Measurements from ENCODE around the gene SPATA2.

SPATA2 gene

DNA sequence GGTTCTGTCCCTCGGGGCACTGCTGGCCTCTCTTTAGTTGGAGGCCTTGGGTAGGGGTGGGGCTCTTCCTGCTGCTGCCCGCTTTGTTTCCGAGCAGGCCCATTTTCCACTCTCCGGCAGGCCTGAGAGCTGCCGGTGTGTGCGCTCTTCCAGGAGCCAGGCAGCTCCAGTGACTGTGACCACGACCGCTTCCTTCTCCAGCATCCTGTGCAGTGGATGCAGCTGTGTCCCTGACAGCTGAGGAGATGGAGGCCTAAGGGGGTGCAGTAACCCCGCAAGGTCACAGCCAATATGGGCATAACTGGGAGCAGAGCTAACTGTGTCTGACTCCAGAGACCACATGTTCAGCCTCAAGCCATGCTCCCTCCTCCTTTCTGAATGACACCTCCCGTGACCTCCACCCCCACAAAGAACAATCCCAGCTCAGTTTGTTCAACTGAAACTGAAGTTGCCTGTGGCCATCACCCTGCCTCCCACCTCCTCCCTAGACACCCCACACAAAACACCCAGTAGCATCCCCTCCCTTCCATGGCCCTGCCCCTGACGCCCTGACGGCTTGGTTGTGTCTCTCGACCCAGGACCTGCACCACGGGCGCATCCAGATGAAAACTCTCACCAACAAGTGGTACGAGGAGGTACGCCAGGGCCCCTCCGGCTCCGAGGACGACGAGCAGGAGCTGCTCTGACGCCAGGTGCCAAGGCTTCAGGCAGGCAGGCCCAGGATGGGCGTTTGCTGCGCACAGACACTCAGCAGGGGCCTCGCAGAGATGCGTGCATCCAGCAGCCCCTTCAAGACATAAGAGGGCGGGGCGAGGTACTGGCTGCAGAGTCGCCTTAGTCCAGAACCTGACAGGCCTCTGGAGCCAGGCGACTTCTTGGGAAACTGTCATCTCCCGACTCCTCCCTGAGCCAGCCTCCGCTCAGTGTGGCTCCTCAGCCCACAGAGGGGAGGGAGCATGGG, 27.8 kb downstream of the SPATA2 start:
- no peak overlapping the region for H3K4me3 ChIP-seq (ENCODE audit: low read depth, low read length)
- DNase-seq (ENCODE audit: low read depth): no peak
- TF ChIP-seq, protein P1, sequence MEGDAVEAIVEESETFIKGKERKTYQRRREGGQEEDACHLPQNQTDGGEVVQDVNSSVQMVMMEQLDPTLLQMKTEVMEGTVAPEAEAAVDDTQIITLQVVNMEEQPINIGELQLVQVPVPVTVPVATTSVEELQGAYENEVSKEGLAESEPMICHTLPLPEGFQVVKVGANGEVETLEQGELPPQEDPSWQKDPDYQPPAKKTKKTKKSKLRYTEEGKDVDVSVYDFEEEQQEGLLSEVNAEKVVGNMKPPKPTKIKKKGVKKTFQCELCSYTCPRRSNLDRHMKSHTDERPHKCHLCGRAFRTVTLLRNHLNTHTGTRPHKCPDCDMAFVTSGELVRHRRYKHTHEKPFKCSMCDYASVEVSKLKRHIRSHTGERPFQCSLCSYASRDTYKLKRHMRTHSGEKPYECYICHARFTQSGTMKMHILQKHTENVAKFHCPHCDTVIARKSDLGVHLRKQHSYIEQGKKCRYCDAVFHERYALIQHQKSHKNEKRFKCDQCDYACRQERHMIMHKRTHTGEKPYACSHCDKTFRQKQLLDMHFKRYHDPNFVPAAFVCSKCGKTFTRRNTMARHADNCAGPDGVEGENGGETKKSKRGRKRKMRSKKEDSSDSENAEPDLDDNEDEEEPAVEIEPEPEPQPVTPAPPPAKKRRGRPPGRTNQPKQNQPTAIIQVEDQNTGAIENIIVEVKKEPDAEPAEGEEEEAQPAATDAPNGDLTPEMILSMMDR (IDR thresholded peaks at IDR 0.05; ENCODE audit: control insufficient read depth, extremely low read depth, insufficient read depth): no peak

- DNase-seq (ENCODE audit: low read depth): no peak
These were observed 28.6 kb downstream of the SPATA2 start for GRCh38 chr20:49886571-49887213.

GRCh38 chr20:49885558-49886332, 29.6 kb downstream of the SPATA2 start:
- DNase-seq (ENCODE audit: low read depth): no peak
- TF ChIP-seq, protein P1 (IDR thresholded peaks at IDR 0.05; ENCODE audit: control insufficient read depth, extremely low read depth, insufficient read depth): no peak
- no peak overlapping the region for H3K4me3 ChIP-seq (ENCODE audit: low read depth, low read length)

More at GRCh38 chr20:49886571-49887213, 28.6 kb downstream of the SPATA2 start:
- H3K4me3 ChIP-seq (ENCODE audit: low read depth, low read length): no peak overlapping the region
- TF ChIP-seq, protein P1 (IDR thresholded peaks at IDR 0.05; ENCODE audit: control insufficient read depth, extremely low read depth, insufficient read depth): no peak

GRCh38 chr20:49883246-49883802, 32.0 kb downstream of the SPATA2 start:
- DNase-seq (ENCODE audit: low read depth): no peak
- TF ChIP-seq, protein P1 (IDR thresholded peaks at IDR 0.05; ENCODE audit: control insufficient read depth, extremely low read depth, insufficient read depth): no peak
- no peak overlapping the region for H3K4me3 ChIP-seq (ENCODE audit: low read depth, low read length)

- H3K4me3 ChIP-seq (ENCODE audit: low read depth, low read length): no peak overlapping the region
- TF ChIP-seq, protein P1 (IDR thresholded peaks at IDR 0.05; ENCODE audit: control insufficient read depth, extremely low read depth, insufficient read depth): no peak
These were observed 33.0 kb downstream of the SPATA2 start for GRCh38 chr20:49882171-49882970.

More at GRCh38 chr20:49882171-49882970, 33.0 kb downstream of the SPATA2 start:
- no peak for DNase-seq (ENCODE audit: low read depth)

All from LNCaP clone FGC (cell line).